Measurements from ENCODE around the gene RPS8. TPM values are rescaled to one million over a fixed set of nuclear protein-coding genes. Genes with fewer than 3 reads are reported as not detected.
"Not testable (repeated sequence)": the region's sequence is repeated elsewhere in the genome, so short reads cannot be mapped to it uniquely, and the experiment has no call there.

RPS8 gene
- total RNA-seq, 1 donor from 2014 or later = 1,756 TPM

DNA sequence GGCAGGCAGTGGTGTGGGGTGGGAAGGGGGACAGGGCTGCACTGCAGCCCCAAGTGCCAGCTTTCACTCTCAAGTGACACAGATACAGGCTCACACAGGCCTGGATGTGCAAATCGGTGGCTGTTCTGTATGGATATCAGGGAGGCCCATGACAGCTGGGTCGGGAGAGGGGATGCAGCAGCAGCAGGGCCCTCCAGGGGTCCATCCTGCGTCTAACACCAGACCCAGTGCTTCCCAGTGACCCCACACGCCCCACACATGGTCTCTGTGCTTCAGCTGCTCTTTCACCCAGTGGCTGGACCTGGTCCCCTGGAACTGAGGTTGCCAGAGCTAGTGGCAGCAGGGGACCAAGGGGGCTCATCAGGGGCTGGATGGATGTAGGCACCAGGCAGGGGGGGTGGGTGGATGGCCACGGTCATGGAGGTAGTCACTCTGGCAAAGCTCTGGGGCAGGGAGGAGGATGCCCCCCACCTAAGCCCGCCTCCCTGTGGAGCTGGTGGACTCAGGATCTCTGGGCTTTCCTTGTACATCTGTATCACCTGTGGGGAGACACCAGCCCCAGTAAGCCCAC, 46.9 kb downstream of the RPS8 start:
- Mint-ChIP-seq H3K36me3 (ENCODE audit: unreplicated experiment) (peaks cover 2% of the 10 kb centered on the region), H3K27me3 (ENCODE audit: unreplicated experiment) (no peaks in the 10 kb centered on the region)
- TF ChIP-seq, protein P1, sequence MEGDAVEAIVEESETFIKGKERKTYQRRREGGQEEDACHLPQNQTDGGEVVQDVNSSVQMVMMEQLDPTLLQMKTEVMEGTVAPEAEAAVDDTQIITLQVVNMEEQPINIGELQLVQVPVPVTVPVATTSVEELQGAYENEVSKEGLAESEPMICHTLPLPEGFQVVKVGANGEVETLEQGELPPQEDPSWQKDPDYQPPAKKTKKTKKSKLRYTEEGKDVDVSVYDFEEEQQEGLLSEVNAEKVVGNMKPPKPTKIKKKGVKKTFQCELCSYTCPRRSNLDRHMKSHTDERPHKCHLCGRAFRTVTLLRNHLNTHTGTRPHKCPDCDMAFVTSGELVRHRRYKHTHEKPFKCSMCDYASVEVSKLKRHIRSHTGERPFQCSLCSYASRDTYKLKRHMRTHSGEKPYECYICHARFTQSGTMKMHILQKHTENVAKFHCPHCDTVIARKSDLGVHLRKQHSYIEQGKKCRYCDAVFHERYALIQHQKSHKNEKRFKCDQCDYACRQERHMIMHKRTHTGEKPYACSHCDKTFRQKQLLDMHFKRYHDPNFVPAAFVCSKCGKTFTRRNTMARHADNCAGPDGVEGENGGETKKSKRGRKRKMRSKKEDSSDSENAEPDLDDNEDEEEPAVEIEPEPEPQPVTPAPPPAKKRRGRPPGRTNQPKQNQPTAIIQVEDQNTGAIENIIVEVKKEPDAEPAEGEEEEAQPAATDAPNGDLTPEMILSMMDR (IDR thresholded peaks at IDR 0.05) = no peak

DNA sequence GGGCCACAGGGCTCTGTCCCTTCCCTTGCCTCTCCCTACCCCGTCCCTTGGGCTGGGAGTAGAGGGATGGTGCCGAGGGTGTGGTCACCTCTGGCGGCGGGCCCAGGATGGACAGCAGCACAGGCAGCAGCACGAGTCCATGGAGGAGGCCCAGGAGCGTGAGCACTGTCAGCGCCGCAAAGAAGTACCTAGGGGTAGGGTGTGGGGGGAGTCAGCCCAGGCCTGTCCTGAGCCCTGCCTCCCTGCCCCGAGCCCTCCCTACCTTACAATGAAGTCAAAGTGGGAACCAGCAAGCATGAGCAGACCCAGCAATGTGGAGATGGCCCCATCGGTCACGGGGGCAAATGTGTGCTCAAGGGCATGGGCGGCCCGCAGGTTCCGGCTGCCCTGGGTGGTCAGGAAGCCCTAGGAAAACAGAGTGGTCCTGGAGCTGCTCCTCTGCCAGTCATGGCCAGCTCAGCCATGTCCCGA, 47.7 kb downstream of the RPS8 start:
- no peak overlapping the region for H3K27ac Mint-ChIP-seq (ENCODE audit: unreplicated experiment)
- H3K36me3 Mint-ChIP-seq (ENCODE audit: unreplicated experiment) = peaks cover 2% of the 10 kb centered on the region
- peaks cover 22% of the 10 kb centered on the region for H3K4me1 Mint-ChIP-seq (ENCODE audit: unreplicated experiment)
- no peaks in the 10 kb centered on the region for H3K9me3 Mint-ChIP-seq (ENCODE audit: unreplicated experiment)
- no peak overlapping the region for H3K4me3 Mint-ChIP-seq (ENCODE audit: unreplicated experiment)
- H3K27me3 Mint-ChIP-seq (ENCODE audit: unreplicated experiment) = no peaks in the 10 kb centered on the region
- TF ChIP-seq, protein P1 (IDR thresholded peaks at IDR 0.05) = no peak
- DNase-seq (ENCODE audit: extremely low spot score, unreplicated experiment) = no peak

More for the DNA sequence above, 46.9 kb downstream of the RPS8 start:
- Mint-ChIP-seq H3K4me3 (ENCODE audit: unreplicated experiment) (no peak overlapping the region), H3K4me1 (ENCODE audit: unreplicated experiment) (peaks cover 28% of the 10 kb centered on the region), H3K9me3 (ENCODE audit: unreplicated experiment) (no peaks in the 10 kb centered on the region), H3K27ac (ENCODE audit: unreplicated experiment) (no peak overlapping the region)
- DNase-seq (ENCODE audit: extremely low spot score, unreplicated experiment) = no peak

DNA sequence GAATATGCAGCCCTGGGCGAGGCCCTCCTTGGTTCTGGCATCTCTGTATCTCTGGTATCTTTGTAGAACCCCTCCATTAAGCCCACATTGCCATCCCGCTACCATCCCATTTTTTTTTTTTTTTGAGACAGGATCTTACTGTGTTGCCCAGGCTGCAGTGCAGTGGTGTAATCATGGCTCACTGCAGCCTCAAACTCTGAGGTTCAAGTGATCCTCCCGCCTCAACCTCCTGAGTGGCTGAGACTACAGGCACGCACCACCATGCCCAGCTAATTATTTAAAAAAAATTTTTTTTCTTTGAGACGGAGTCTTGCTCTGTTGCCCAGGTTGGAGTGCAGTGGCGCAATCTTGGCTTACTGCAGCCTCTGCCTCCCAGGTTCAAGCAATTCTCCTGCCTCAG, 49.1 kb downstream of the RPS8 start:
- not testable (repeated sequence) for H3K36me3 Mint-ChIP-seq (ENCODE audit: unreplicated experiment); DNase-seq (ENCODE audit: extremely low spot score, unreplicated experiment); H3K27ac Mint-ChIP-seq (ENCODE audit: unreplicated experiment); H3K9me3 Mint-ChIP-seq (ENCODE audit: unreplicated experiment); H3K4me3 Mint-ChIP-seq (ENCODE audit: unreplicated experiment); H3K27me3 Mint-ChIP-seq (ENCODE audit: unreplicated experiment); H3K4me1 Mint-ChIP-seq (ENCODE audit: unreplicated experiment)

DNA sequence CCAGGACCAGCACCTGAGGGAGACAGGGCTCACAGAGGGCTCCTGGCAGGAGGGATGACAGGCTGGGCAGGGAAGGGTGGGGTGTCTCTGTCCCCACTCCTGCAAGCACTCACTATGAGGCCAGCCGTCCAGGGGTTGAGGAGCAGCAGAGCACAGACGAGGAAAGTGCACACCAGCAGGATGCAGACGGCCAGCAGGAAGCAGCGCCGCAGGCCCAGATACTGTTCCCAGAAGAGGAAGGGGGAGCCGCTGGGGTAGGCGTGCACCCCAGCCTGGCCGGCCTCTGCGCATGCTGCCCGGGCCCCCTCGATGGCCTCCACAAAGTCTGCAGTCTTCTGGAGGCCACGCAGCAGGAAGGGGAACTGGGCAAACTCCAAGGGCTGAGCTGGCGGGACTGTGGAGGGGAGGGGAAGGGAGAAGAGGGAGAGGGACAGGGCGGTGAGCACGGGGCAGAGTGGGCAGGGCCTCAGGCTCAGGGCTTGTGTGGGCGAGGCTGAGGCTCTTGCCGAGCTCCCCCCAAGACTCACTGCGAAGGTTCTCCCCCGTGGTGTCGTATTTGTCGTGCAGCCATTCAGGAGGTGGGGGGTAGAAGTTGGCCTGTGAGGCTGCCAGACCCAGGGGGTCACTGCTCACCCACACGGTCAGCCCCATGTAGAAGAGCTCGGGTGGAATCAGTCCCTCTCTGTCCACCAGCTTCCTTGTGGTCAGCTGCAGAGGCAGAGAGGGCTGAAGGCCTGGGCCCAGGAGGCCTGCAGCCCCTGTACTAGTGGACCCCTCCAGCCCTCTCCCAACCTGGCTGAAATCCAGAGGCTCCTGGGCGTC, 51.2 kb downstream of the RPS8 start:
- Mint-ChIP-seq H3K4me1 (ENCODE audit: unreplicated experiment) (no peaks in the 10 kb centered on the region), H3K27me3 (ENCODE audit: unreplicated experiment) (no peaks in the 10 kb centered on the region), H3K4me3 (ENCODE audit: unreplicated experiment) (no peak overlapping the region), H3K9me3 (ENCODE audit: unreplicated experiment) (no peaks in the 10 kb centered on the region), H3K27ac (ENCODE audit: unreplicated experiment) (no peak overlapping the region), H3K36me3 (ENCODE audit: unreplicated experiment) (no peaks in the 10 kb centered on the region)
- DNase-seq (ENCODE audit: extremely low spot score, unreplicated experiment) = no peak
- TF ChIP-seq, protein P1 (IDR thresholded peaks at IDR 0.05) = no peak

DNA sequence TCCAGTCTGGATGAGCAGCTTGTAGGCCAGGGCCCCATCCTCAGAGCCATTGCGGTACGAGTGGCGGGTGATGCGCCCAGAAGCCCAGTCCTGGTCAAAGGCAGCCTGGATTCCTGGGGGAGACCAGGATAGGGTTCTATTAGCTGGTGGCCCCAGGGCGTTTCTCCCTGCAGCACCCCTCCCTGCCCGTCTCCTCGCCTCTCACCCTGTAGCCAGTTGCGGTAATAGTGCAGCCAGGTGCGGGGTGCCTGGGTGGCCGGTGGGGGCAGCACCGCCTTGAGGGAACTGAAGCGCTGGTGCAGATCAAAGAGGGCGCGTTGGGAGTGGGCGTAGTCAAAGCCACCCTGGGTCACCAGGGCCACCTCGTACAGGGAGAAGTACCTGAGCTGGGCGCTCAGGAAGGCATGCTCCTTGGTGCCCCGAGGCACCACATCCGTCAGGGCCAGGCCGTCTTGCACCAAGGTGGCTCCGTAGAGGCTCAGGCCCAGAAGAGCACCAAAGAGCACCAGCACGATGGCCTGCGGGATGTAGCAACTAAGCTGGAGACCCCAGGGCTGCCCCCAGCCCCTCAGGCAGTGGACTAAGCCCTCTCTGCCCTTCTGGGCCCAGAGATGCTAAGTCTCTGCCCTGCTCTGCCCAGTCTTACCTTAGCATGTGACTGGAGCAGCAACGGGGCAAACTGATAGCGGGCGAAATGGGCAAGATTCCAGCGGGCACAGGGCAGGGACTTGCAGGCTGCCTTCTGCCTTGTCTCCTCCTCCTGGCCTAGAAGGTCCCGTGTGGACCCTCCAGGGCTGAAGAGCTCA, 52.1 kb downstream of the RPS8 start:
- no peaks in the 10 kb centered on the region for H3K9me3 Mint-ChIP-seq (ENCODE audit: unreplicated experiment)
- H3K4me1 Mint-ChIP-seq (ENCODE audit: unreplicated experiment) = no peaks in the 10 kb centered on the region
- H3K27me3 Mint-ChIP-seq (ENCODE audit: unreplicated experiment) = no peaks in the 10 kb centered on the region
- no peak overlapping the region for H3K27ac Mint-ChIP-seq (ENCODE audit: unreplicated experiment)
- H3K36me3 Mint-ChIP-seq (ENCODE audit: unreplicated experiment) = no peaks in the 10 kb centered on the region
- DNase-seq (ENCODE audit: extremely low spot score, unreplicated experiment) = no peak
- no peak overlapping the region for H3K4me3 Mint-ChIP-seq (ENCODE audit: unreplicated experiment)
- TF ChIP-seq, protein P1 (IDR thresholded peaks at IDR 0.05) = no peak
